Measurements from ENCODE around the gene FAM120A. TPM values are rescaled to one million over a fixed set of nuclear protein-coding genes. Genes with fewer than 3 reads are reported as not detected.

Gene FAM120A
- total and polyA plus RNA-seq, 2 of the 13 experiments (the other 11 are each of a cell fraction or from before 2014, with no cell fraction given): 41.3 to 44.4 TPM

DNA sequence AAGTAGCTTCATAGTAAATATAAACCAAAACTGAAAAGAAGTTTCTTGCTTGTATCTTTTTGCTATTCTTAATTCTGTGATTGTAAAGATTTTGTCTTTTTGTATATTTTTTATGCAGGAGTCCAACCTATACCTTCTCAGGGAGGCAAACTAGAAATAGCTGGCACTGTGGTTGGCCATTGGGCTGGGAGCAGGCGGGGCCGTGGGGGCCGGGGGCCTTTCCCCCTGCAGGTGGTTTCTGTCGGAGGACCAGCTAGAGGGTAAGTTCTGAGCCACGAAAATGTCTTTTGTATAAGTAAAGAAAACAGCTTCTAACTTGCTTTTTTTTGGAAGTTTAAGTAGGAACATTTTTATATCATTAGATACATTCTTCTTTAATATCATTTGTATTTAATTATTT is 109.5 kb downstream of the FAM120A start:
- Histone ChIP-seq H3K27me3 (ENCODE audit: control insufficient read depth in 1 of 2, insufficient read depth in 2 of 2, low read length in 2 of 2) (no peaks in the 10 kb centered on the region), H3K9me3 (ENCODE audit: low read length) (no peaks in the 10 kb centered on the region), H3K36me3 (replicated peaks in 1 of 2; ENCODE audit: control insufficient read depth in 1 of 2, insufficient read depth in 2 of 2, low read length in 2 of 2) (peaks cover 27 to 71% of the 10 kb centered on the region in 2 experiments), H3K27ac (ENCODE audit: extremely low read length, insufficient read depth, low read length) (no peak overlapping the region), H3K9ac (ENCODE audit: insufficient read depth, low read depth, low read length) (no peak overlapping the region), H3K79me2 (ENCODE audit: insufficient read depth, low read length) (no peaks in the 10 kb centered on the region), H2AFZ (ENCODE audit: low read length) (no peak overlapping the region), H4K20me1 (ENCODE audit: insufficient read depth, low read length) (no peaks in the 10 kb centered on the region), H3K4me2 (ENCODE audit: low read depth, low read length) (no peak overlapping the region), H3K4me1 (ENCODE audit: insufficient read depth, low read length) (peaks cover under 1% of the 10 kb centered on the region; the same call in 1 of the 2 replicates), H3K4me3 (replicated peaks in 1 of 3; ENCODE audit: insufficient read depth in 1 of 3, low read depth in 2 of 3, low read length in 3 of 3) (no peak overlapping the region)
- 96% methylated on average over 5 of the region's 5 CpGs for WGBS (ENCODE audit: low lambda C conversion rate)
- ATAC-seq (no peak), FAIRE-seq (no peak), DNase-seq (ENCODE audit: low spot score) (no peak)
- TF ChIP-seq ZNF790 (CRISPR knock-in tag; IDR thresholded peaks at IDR 0.05; ENCODE audit: borderline replicate concordance): no peak
- TF ChIP-seq IKZF4 (CRISPR knock-in tag; IDR thresholded peaks at IDR 0.05; ENCODE audit: borderline replicate concordance, low read depth, not compliant biosample characterization): no peak
- TF ChIP-seq, protein P1, sequence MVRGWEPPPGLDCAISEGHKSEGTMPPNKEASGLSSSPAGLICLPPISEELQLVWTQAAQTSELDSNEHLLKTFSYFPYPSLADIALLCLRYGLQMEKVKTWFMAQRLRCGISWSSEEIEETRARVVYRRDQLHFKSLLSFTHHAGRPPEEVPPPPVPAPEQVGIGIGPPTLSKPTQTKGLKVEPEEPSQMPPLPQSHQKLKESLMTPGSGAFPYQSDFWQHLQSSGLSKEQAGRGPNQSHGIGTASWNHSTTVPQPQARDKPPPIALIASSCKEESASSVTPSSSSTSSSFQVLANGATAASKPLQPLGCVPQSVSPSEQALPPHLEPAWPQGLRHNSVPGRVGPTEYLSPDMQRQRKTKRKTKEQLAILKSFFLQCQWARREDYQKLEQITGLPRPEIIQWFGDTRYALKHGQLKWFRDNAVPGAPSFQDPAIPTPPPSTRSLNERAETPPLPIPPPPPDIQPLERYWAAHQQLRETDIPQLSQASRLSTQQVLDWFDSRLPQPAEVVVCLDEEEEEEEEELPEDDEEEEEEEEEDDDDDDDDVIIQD (CRISPR knock-in tag; IDR thresholded peaks at IDR 0.05; ENCODE audit: low read depth): no peak
- no peak for TF ChIP-seq SMAD1 (CRISPR knock-in tag; IDR thresholded peaks at IDR 0.05; ENCODE audit: borderline replicate concordance, low read depth)
- TF ChIP-seq ZNF124 (CRISPR knock-in tag; IDR thresholded peaks at IDR 0.05): no peak
- no peak for TF ChIP-seq CBFB (CRISPR knock-in tag; IDR thresholded peaks at IDR 0.05)
- TF ChIP-seq HNF4G (IDR thresholded peaks at IDR 0.05; ENCODE audit: borderline replicate concordance, low read depth, low read length): no peak
- TF ChIP-seq HNF4G (CRISPR knock-in tag; IDR thresholded peaks at IDR 0.05; ENCODE audit: borderline replicate concordance, low read depth): no peak
- TF ChIP-seq STAG1 (CRISPR knock-in tag; IDR thresholded peaks at IDR 0.05): no peak
- no peak for TF ChIP-seq ZNF33A (CRISPR knock-in tag; IDR thresholded peaks at IDR 0.05; ENCODE audit: borderline replicate concordance)
- no peak for TF ChIP-seq POLR2G (IDR thresholded peaks at IDR 0.05; ENCODE audit: low read depth, low read length)
- TF ChIP-seq ZNF644 (CRISPR knock-in tag; IDR thresholded peaks at IDR 0.05; ENCODE audit: low read depth): no peak
- TF ChIP-seq FOXA1 (IDR thresholded peaks at IDR 0.05): no peak
- TF ChIP-seq FOXA1 (CRISPR knock-in tag; IDR thresholded peaks at IDR 0.05): no peak
- TF ChIP-seq FOXK1 (CRISPR knock-in tag; IDR thresholded peaks at IDR 0.05; ENCODE audit: borderline replicate concordance, low read depth): no peak
- no peak for TF ChIP-seq AHR (CRISPR knock-in tag; IDR thresholded peaks at IDR 0.05)
- TF ChIP-seq ARNT2 (CRISPR knock-in tag; IDR thresholded peaks at IDR 0.05; ENCODE audit: low read depth): no peak
- no TSS peak for BruUV-seq (replicated peaks)
- ChIA-PET CTCF (ENCODE audit: low intra/inter-chr PET ratio, low total read pairs) (no interaction called here), POLR2A (no interaction called here)
- intact Hi-C loops (cut with micrococcal nuclease; ENCODE audit: unreplicated experiment) (no loop called here), in situ Hi-C loops (cut with HindIII; ENCODE audit: extremely low pct_ligation_motif_present, low pct_unique_long_range_greater_than_20kb) (no loop called here)

Measured in HepG2 (cell line).